ENCODE data around the gene ELOB. TPM values are rescaled to one million over a fixed set of nuclear protein-coding genes. Genes with fewer than 3 reads are reported as not detected.

ELOB gene
- total RNA-seq, 1 donor from 2014 or later = 192 TPM

GRCh38 chr16:2818272-2818876 is 41.3 kb upstream of the ELOB start:
- H3K27me3 Mint-ChIP-seq (ENCODE audit: low read depth) = peaks cover 13% of the 10 kb centered on the region
- DNase-seq (ENCODE audit: low spot score in 2 of 2, unreplicated experiment in 2 of 2) = no peak
- H3K4me1 Mint-ChIP-seq = no peaks in the 10 kb centered on the region
- no peak for TF ChIP-seq CTCF (IDR thresholded peaks at IDR 0.05; ENCODE audit: unreplicated experiment)
- no peak overlapping the region for H3K27ac Mint-ChIP-seq
- no peaks in the 10 kb centered on the region for H3K36me3 Mint-ChIP-seq
- no peak overlapping the region for H3K4me3 Mint-ChIP-seq
- no peaks in the 10 kb centered on the region for H3K9me3 Mint-ChIP-seq

GRCh38 chr16:2817340-2818271 is 40.5 kb upstream of the ELOB start:
- Mint-ChIP-seq H3K4me1 (no peaks in the 10 kb centered on the region), H3K27me3 (ENCODE audit: low read depth) (peaks cover 12% of the 10 kb centered on the region), H3K4me3 (no peak overlapping the region), H3K36me3 (no peaks in the 10 kb centered on the region), H3K27ac (no peak overlapping the region), H3K9me3 (no peaks in the 10 kb centered on the region)
- DNase-seq (ENCODE audit: low spot score in 2 of 2, unreplicated experiment in 2 of 2) = no peak
- TF ChIP-seq CTCF (IDR thresholded peaks at IDR 0.05; ENCODE audit: unreplicated experiment) = no peak

- Mint-ChIP-seq H3K4me1 (no peaks in the 10 kb centered on the region), H3K9me3 (no peaks in the 10 kb centered on the region), H3K4me3 (no peak within 1 kb of the TSS), H3K27me3 (ENCODE audit: low read depth) (peaks cover 13% of the 10 kb centered on the region), H3K27ac (no peak within 1 kb of the TSS), H3K36me3 (no peaks in the 10 kb centered on the region)
- TF ChIP-seq CTCF (IDR thresholded peaks at IDR 0.05; ENCODE audit: unreplicated experiment) = no peak
- DNase-seq (ENCODE audit: low spot score in 2 of 2, unreplicated experiment in 2 of 2) = no peak
These were observed 39.8 kb upstream of the ELOB start, which contains the start of gene PRSS21 for GRCh38 chr16:2816751-2817339. TSS of gene PRSS21 (plus strand) at chr16:2817237. CDS start at chr16:2817269, 32 bp downstream.

GRCh38 chr16:2815299-2815771 is 38.3 kb upstream of the ELOB start:
- H3K4me1 Mint-ChIP-seq = no peaks in the 10 kb centered on the region
- no peak for TF ChIP-seq CTCF (IDR thresholded peaks at IDR 0.05; ENCODE audit: unreplicated experiment)
- no peaks in the 10 kb centered on the region for H3K36me3 Mint-ChIP-seq
- no peak for DNase-seq (ENCODE audit: low spot score in 2 of 2, unreplicated experiment in 2 of 2)
- H3K9me3 Mint-ChIP-seq = no peaks in the 10 kb centered on the region
- no peak overlapping the region for H3K27ac Mint-ChIP-seq
- no peak overlapping the region for H3K4me3 Mint-ChIP-seq
- peaks cover 16% of the 10 kb centered on the region for H3K27me3 Mint-ChIP-seq (ENCODE audit: low read depth)

GRCh38 chr16:2814551-2815298 is 37.6 kb upstream of the ELOB start:
- Mint-ChIP-seq H3K9me3 (no peaks in the 10 kb centered on the region), H3K4me1 (no peaks in the 10 kb centered on the region), H3K36me3 (no peaks in the 10 kb centered on the region), H3K27me3 (ENCODE audit: low read depth) (peaks cover 19% of the 10 kb centered on the region), H3K27ac (no peak overlapping the region), H3K4me3 (no peak overlapping the region)
- no peak for TF ChIP-seq CTCF (IDR thresholded peaks at IDR 0.05; ENCODE audit: unreplicated experiment)
- DNase-seq (ENCODE audit: low spot score in 2 of 2, unreplicated experiment in 2 of 2) = no peak

All from mesothelial cell of epicardium (in vitro differentiated cells).